Osteoblast (primary cell): ENCODE measurements around the gene DIAPH3. TPM values are rescaled to one million over a fixed set of nuclear protein-coding genes. Genes with fewer than 3 reads are reported as not detected.

Source experiments
- DNase-seq: peaks from one replicate; pipeline ENCODE4 v3.0.0; 2011; ENCODE audit warnings: low spot score, mixed read lengths; ENCODE audit not compliant: insufficient read length; ENCODE audit errors: missing footprints
- H2AFZ ChIP-seq: 2 replicates; pipeline ENCODE4 v1.6.0; 2011; ENCODE audit warnings: mild to moderate bottlenecking, low read length
- H3K27ac ChIP-seq: 2 replicates; pipeline ENCODE4 v1.5.1; 2011; ENCODE audit warnings: mild to moderate bottlenecking, low read depth, low read length, moderate library complexity
- H3K27me3 ChIP-seq: 2 replicates; pipeline ENCODE4 v1.6.0; 2012; ENCODE audit warnings: mild to moderate bottlenecking, control low read depth, inconsistent platforms, low read length, moderate library complexity; ENCODE audit not compliant: insufficient read depth
- H3K36me3 ChIP-seq: 2 replicates; pipeline ENCODE4 v1.5.1; 2011; ENCODE audit warnings: mild to moderate bottlenecking, low read length, control low read depth, moderate library complexity; ENCODE audit not compliant: insufficient read depth
- H3K4me1 ChIP-seq: 2 replicates; pipeline ENCODE4 v1.5.1; 2011; ENCODE audit warnings: mild to moderate bottlenecking, low read length, control low read depth, moderate library complexity; ENCODE audit not compliant: insufficient read depth
- H3K4me2 ChIP-seq: 2 replicates; pipeline ENCODE4 v1.6.0; 2011; ENCODE audit warnings: mild to moderate bottlenecking, low read length; ENCODE audit not compliant: insufficient read depth
- H3K4me3 ChIP-seq: fragments of 200-600 bp; sonication (generic); 3 replicates; pipeline ENCODE4 v1.5.1; 2012; ENCODE audit warnings: mild to moderate bottlenecking, low read length, inconsistent platforms; ENCODE audit not compliant: insufficient read depth
- H3K79me2 ChIP-seq: 2 replicates; pipeline ENCODE4 v1.6.0; 2012; ENCODE audit warnings: mild to moderate bottlenecking, low read length, control low read depth, inconsistent platforms; ENCODE audit not compliant: insufficient read depth
- H3K9me3 ChIP-seq: 2 replicates; pipeline ENCODE4 v1.5.1; 2011; ENCODE audit warnings: low read depth, low read length, control low read depth
- H4K20me1 ChIP-seq: 2 replicates; pipeline ENCODE4 v1.6.0; 2012; ENCODE audit warnings: mild to moderate bottlenecking, low read length, control low read depth; ENCODE audit not compliant: insufficient read depth
- CTCF ChIP-seq: IDR thresholded peaks from 2 replicates; pipeline ENCODE4 v1.5.1; 2011; ENCODE audit warnings: mild to moderate bottlenecking, low read depth, low read length, moderate library complexity; ENCODE audit errors: extremely low read depth
- total RNA-seq: library from RNA; depleted of rRNA; stranded (reverse); fragments of >200 nt; gene quantifications from 2 replicates; pipeline ENCODE4 v1.2.3, GENCODE V29; 2012

The DIAPH3 gene
- total RNA-seq, 1 donor = 8.3 TPM

GRCh38 chr13:59651479-59651878, 512.2 kb downstream of the DIAPH3 start:
- no peaks in the 10 kb centered on the region for H3K4me1 ChIP-seq
- H3K27me3 ChIP-seq = peaks cover 4% of the 10 kb centered on the region
- H3K36me3 ChIP-seq = no peaks in the 10 kb centered on the region
- TF ChIP-seq CTCF = no peak
- no peak overlapping the region for H3K4me2 ChIP-seq
- no peak overlapping the region for H2AFZ ChIP-seq
- H4K20me1 ChIP-seq = no peaks in the 10 kb centered on the region
- H3K9me3 ChIP-seq = no peaks in the 10 kb centered on the region
- DNase-seq = no peak
- H3K79me2 ChIP-seq = no peaks in the 10 kb centered on the region
- H3K27ac ChIP-seq = no peak overlapping the region
- H3K4me3 ChIP-seq = no peak overlapping the region

DNA sequence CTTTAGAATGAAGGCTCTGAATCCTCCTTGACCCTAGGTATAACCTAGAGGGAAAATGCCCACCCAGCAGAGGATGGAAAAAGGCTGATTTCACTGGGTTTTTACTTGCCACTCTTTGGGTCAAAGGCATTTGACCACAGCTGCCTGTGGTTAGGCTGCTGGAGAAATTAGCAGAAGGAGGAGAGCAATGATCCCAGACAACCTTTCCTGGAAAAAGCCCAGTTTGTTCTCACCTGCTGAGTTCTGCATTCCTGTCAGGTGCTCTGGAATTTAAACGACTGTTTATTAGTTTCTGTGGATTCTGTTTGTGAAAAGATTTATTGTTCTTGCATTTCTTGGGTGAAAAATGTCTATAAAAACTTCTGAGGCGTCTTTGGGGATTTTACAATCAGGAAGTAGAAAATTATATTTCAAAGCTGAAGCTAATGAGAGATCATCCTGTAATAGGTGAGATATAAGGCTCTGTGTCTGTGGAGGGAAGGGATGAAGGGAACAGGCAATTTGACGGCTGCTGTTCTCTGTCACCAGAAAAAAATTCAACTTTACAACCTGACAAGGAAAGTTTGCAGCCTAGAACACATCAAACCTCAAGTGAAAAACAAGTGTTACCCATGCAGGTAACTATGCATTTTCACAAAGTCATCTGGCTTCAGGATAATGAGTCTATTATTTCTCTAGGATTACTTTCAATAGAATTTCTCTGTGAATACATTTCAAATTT, 519.7 kb downstream of the DIAPH3 start:
- no peaks in the 10 kb centered on the region for H3K4me1 ChIP-seq
- no peak overlapping the region for H2AFZ ChIP-seq
- no peak overlapping the region for H3K27ac ChIP-seq
- no peak overlapping the region for H3K4me3 ChIP-seq
- no peaks in the 10 kb centered on the region for H3K9me3 ChIP-seq
- H3K27me3 ChIP-seq = peaks cover 8% of the 10 kb centered on the region
- no peaks in the 10 kb centered on the region for H4K20me1 ChIP-seq
- no peaks in the 10 kb centered on the region for H3K36me3 ChIP-seq
- DNase-seq = no peak
- TF ChIP-seq CTCF = no peak
- H3K4me2 ChIP-seq = no peak overlapping the region
- no peaks in the 10 kb centered on the region for H3K79me2 ChIP-seq

DNA sequence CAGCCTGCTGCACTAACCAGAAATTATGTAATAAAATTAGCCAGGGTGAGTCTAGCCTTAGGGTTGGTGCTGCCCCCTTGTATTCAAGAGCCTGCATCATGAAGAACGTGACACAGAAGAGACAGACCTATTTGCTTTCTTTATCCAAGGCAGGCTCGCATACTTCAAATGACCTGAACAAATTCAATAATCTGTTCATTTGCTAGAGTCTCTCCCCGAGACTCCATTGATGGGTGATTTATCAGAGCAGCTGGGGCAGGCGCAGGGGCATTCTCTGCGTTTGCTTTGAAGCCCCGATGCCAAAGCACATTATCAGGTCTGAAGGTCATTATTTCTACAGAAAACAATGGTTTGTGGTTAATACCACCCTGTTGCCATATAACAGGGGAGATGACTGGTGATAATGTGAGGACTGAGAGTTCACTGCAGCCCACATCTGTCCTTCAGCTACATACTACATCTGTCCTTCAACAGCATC, 520.3 kb downstream of the DIAPH3 start:
- DNase-seq = no peak
- no peaks in the 10 kb centered on the region for H3K36me3 ChIP-seq
- H4K20me1 ChIP-seq = no peaks in the 10 kb centered on the region
- no peak overlapping the region for H3K4me3 ChIP-seq
- H3K79me2 ChIP-seq = no peaks in the 10 kb centered on the region
- no peak for TF ChIP-seq CTCF
- H3K4me1 ChIP-seq = no peaks in the 10 kb centered on the region
- H3K4me2 ChIP-seq = no peak overlapping the region
- H3K27ac ChIP-seq = no peak overlapping the region
- no peaks in the 10 kb centered on the region for H3K9me3 ChIP-seq
- no peak overlapping the region for H2AFZ ChIP-seq
- peaks cover 8% of the 10 kb centered on the region for H3K27me3 ChIP-seq

GRCh38 chr13:59641817-59642216, 521.9 kb downstream of the DIAPH3 start:
- no peak overlapping the region for H3K4me2 ChIP-seq
- H2AFZ ChIP-seq = no peak overlapping the region
- H3K9me3 ChIP-seq = no peaks in the 10 kb centered on the region
- H3K4me3 ChIP-seq = no peak overlapping the region
- no peak for TF ChIP-seq CTCF
- H3K27me3 ChIP-seq = peaks cover 11% of the 10 kb centered on the region
- H3K79me2 ChIP-seq = no peaks in the 10 kb centered on the region
- H3K27ac ChIP-seq = no peak overlapping the region
- no peaks in the 10 kb centered on the region for H3K4me1 ChIP-seq
- H4K20me1 ChIP-seq = no peaks in the 10 kb centered on the region
- H3K36me3 ChIP-seq = no peaks in the 10 kb centered on the region
- DNase-seq = no peak
